CD4-positive, alpha-beta T cell treated with Interferon alpha-2 for 1 hour (primary cell): ENCODE results near the gene SP140L.
A peak's percentile ranks its signal among the peaks of the same experiment; 100 is the strongest.
"Not testable (repeated sequence)": the region's sequence is repeated elsewhere in the genome, so short reads cannot be mapped to it uniquely, and the experiment has no call there.

Experiments
- DNase-seq, 2 donors: peaks; one replicate each; pipeline ENCODE4 v3.0.0-alpha.2; 2020 to 2022

The SP140L gene

DNA sequence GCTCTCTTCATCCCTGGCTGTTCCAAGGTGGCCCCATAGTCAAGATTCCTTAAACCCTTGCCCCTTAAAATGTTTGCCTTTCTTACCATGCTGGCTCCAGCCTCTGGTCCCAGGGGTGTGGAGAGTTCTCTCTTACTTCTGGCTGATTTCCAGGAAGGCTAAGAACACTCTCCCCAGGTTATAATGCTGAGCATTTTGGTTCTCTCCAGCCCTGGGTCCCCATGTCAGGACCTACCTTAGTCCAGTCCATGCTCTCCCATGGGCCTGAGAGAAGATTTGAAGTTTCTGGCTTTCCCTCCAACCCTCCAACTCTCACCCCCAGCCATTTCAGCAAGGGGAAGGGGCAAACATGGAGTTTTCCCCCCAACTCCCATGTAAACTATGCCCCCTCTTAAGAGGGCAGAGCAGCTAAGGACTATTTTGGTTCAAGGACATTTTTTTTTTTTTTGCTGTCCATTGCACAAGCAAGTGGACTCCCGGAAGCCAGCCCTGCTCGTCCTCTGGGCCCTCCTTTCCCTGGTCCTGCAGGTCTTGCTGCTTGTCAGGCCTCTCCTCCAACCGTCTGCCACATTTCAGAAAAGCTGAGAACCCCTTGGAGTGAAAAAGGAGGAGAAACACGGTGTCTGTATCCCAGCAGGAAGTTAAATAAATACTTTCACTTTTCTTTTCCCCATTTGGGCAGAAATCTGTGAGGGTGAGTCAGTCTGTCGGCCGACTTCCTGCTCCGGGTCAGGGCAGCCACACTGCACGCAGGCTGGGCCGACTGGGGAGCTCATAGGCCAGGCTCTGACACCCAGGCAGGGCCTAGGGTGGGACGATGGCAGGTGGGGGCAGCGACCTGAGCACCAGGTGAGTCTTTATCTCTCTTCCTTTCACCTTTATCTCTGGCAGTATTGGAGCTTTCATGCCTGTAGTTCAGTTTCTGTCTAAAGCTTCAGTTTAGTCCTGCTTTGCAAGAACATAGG, at the start of gene SP140L:
Gene SP140L (plus strand): TSS at position 741 of the 965 bp plus-strand sequence. CDS start 77 bp downstream, at position 818.
- peak; percentile 83 to 88 for DNase-seq

DNA sequence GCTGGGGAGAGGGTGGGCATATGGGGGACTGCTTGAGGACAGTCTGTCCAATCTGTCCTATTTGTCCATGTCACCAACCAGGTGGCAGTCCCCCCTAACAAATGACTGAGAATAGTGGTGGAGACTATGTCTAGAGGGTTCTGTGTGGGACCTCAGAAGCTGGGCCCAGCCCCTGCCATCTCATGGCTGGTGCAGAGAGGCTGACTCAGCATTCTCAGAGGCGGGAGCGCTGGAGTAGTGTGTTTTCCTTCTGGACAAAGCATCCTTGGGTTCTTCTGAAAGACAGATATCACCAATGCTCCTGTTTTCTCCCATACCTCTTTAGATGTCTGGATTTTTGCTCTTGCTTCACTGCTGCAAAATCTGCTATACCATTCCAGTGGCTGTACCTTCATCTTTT, 44.1 kb upstream of the SP140L start:
- DNase-seq: no peak

DNA sequence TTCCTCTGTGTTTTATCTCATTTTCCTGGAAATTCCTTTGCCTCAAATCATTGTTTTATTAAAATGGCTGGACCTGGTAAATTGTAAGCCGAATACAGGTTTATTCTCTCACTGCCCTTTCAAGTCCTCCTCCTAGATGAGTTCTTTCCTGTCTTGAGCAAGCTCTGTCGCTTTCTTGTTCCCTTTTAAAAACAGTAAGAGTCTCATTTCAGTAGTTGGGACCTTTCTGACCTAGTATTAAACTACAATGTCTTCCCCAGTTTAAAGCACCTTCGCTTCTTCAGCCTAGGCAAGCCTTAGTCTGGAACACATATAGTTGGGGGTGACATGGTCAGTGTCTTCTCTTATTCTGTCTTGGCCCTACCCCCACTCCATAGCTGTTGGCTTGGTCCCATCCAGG, 40.9 kb upstream of the SP140L start:
- DNase-seq: no peak

DNA sequence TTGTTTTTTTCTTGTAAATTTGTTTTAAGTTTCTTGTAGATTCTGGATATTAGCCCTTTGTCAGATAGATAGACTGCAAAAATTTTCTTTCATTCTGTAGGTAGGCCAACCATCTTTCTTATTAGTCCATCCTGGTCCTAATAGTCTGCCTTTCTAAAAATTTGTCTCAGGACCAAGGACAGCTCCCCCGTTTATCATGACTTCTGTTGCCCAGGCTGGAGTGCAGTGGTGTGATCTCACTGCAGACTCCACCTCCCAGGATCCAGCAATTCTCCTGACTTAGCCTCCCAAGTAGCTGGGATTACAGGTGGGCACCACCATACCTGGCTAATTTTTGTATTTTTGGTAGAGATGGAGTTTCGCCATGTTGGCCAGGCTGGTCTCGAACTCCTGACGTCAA, 37.7 kb upstream of the SP140L start:
- DNase-seq: peak in 1 of 2 donors; percentile 24

DNA sequence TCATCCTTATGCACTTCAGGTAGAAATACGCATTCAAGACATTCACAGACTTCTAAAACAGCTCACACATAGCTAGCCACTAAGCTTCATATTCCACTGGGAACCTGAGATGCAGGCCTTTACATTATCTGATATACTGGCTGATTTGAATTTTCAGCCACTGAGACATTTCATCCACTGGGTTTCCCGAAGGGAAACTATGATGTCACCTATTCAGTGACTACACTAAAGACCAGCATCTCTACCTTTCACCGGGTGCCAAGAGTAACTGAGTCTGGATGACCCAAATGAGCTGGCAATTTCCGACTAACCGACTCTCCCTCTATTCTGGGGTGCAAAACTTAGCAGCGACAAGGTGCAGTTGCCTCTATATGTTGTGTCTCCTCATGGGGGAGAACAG, 31.8 kb upstream of the SP140L start:
- no peak for DNase-seq

DNA sequence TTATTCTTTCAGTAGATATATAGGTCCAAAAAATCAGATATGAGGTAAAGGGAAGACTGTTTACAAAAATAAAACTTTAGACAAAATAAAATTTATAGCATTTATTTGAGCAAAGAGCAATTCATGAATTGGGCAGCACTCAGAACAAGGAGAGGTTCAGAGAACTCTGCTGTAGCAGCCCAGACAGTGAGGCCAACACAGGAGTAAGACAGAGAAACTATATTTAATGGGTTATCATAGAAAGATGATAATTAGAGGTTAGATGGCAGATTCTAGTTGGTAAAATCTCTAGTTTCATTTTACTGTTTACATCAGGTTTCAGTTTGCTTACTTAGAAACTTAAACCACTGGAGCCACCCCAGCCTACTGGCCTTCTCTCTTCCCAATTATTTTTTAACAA, 30.1 kb upstream of the SP140L start:
- no peak for DNase-seq

DNA sequence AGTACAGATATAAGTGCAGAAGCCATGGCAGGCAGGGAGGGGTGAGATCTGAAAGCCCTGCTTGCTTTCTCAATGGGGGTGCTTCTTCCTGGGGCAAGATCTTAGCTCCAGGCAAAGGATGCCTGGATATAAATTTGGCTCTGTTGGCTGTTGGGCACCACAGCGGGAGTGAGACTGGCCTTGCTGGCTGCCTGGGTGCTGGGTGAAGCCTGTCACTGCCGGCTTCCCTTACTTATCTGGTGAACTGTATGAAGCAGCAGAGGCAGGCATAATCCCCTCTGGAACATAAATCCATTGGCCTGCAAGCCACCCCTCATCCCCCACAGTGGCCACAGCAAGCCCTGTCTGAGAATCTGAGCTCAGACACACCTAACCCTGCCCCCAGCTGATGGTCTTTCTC, 27.4 kb upstream of the SP140L start:
- DNase-seq: no peak

DNA sequence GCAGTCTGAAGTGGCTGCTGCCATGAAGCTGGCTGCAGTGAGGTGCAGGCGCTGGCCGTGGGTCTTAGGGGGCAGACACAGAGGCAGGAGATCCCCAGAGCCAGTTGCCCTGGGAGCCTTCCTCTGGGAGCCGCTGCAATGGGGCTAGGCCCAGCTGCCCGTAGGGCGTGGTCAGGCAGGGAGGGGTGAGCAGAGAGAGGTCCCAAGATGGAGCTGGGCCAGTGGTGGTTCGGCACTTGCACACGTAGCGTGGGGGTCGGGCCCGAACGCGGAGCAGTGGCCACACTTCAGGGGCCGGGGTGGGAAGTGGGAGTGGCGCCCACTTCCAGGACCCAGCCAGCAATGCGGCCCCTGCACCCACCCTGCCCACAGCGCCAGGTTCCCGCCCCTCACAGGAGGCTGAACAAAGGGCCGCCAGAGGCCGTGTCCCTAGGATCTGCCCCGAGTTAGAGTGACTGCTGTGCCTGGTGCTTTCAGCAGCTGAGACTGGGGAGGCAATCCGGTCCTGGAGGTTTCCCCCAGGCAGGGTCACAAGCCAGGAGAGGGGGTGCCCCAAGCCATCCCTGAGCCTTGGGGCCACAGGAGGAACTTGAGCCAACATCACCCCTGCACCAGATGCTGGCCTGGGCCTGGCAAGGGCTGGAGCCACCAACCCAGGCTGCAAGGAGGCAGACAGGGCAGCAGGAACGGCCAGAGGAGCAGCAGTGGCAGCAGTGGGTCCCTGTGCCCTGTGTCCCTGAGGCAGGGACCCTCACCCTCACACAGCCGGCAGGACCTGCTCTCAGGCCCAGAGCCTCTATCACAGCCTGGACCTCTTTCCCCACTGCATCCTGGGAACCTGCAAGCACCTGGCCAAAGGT, 21.3 kb upstream of the SP140L start:
- no peak for DNase-seq

DNA sequence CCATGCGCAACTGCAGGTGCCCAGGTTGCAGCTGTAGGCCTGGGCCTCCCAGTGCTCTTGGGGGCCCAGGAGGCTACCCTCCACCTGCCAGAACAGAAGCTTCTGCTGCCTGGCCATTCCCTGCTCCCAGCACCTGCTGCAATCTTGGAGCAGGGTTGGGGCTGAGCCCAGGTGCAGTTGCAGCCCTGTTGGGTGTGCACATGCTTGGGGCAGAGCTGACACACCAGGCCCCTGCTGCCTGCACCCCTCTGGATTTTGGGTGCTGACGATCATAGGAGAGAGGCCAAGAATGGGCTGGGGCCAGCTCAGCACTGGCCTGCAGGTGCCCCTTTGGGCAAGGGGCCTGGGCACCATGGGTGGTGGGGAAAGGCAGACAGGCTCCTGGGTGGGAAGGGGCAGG, 20.5 kb upstream of the SP140L start:
- DNase-seq: no peak

DNA sequence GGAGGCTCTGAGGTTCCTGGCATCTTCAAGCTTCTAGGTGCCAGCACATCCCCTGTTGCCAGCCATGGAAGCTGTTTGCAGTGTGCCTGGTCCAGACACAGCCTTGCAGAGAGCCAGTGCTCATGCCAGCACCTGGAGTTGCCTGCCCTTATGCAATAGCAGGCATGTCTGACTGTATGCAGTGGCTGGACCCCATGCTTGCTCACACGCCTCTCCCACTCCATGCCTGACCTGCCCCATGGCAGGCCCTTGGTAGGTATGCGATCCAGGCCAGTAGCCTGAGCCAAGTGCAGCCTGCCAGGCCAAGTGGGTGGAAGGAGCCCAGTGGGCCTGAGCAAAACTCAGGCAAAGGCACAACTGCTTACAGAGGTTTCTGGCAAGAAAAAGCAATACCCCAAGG, 19.5 kb upstream of the SP140L start:
- DNase-seq: no peak

DNA sequence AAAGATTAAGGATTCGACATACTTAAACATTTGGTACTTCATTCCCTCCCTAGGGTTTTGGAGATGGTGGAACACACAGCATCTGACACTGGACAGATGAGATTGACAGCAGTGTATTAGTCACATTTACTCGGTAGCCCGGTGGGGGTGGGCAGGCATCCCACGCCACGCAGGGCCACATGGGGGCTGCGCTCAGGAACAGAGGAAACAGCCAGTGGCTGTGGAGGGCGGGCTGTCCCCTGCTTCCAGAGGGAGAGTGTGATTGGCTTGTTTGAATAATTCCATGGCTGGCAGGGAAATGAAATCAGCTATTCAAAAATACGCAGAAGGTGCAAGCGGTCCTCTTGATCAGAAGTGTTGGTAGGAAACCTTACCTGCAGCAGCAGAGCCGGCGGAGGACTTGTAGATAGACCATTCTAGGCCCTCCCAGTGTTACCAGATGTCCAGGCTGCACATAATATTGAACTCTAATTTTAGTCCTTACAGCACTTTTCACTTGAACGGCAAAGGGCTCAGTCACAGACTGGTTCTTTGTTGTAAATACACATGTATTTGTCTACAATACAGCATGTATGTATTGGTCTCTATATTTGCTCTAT, 18.5 kb upstream of the SP140L start:
- DNase-seq: no peak

DNA sequence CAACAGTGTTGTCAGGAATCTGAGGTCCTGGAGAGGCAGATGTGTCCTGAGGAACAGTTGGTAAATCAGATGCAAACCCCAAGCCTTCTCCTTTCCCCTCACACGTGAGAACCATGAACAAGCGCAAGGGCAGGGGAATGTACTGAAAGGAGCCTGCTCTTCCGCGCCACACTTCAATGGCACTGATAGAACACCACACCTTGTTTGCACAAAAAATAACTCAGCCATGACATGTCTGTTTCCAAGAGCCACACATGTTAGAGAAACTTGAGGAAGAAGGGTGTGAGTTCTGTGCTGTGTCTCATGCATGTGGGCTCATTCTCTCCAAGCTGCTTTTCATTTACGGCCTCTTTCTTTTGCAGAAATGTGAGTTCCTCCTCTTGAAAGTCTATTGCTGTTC, 16.2 kb upstream of the SP140L start:
- not testable (repeated sequence) for DNase-seq

DNA sequence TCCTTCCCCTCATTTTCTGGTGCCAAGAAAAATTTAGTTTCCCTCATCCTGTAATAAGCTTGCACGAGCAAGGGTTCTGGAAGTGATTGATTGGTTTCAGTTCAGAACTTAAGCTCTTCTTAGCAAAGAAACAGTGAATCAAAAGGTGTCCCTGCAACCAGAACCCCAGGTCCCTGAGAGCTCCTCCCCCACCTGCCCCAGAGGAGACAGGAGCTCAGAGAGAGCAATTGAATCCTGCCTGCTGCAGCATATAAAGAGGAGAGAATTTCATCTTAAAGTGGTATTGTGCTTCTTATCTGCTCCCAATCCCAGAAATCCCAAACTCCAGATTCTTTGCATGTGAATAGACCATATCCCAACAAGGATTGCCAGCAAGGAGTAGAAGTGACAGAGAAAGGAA, 15.4 kb upstream of the SP140L start:
- not testable (repeated sequence) for DNase-seq

DNA sequence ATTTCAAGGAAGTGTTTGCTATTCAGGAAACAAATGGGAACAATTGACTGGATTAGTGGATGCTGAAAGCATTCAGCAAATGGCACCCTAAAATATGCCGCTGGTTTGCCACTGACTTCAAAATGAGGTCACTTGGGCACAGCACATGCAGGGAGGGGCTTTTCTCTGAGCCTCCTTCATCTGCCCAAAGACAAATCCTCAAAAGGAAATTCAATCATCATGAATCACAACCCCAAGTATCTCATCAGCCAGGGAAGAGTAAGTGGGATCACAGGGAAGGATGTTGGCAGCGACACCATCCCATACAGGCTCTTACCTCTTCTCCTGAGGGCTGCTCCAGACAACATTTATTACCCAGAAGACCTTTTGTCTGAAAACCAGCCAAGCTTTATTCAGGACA, 14.4 kb upstream of the SP140L start:
- no peak for DNase-seq

DNA sequence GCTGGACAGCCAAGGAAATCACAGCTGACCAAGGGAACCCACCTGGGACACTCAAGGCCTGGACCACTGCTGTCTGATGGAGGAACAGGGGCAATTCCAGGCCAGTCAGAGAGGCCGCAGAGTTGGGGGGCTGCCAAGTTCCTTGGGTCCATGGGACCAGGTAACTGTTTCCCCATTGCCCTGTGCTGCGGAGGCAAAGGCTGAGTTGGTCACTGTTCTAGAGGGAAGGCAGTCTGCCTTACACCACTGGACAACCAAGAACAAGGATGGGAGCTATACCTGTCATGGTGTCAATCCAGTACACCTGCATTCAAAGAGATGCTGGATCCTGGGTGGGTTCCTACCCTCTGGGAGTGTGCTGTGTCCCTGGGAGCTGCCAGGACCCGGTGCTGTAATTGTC, 9.6 kb upstream of the SP140L start:
- no peak for DNase-seq

DNA sequence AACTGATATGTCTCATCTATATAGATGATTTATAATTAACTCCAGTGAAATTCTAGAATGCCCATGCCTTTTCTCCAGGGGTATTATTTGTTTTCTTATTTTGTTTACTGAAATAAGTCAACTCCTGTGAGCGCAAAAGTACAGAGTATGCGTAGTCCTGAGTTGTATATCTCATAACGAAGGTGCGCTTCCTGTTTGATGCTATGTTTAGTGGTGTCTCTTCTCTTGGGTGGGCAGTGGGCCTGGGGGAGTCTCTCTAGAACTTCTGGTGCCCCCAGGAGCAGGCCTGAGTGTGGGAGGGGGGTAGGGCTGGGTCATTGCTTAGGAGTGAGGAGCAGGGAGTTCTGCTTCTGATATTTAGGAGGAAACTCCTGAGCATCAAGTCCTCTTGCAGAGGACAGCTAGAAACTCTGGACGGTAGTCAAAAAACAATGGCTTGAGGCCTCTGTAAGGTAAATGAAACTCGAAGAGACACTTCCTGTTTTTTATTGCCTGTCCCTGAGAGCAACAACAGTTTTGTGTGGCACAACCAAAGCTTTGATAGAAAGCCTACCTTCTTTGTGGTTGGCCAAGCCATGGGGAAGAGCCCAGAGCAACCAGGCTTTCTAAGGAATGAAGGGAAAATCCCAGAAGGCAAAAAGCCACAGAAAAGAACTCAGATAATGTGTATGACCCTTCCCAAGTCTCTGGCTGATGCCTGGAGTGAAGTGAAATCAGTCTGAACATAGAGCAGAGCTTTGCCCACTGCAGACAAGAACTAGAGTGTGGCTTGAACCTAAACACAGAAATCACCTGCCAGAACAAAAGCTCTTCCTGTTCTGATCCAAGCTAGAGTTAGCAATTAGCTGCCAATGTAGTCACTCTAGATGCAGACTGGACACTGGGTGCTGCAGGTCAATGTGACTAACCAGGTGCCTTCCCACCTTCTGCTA, 8.5 kb upstream of the SP140L start:
- peak in 1 of 2 donors; percentile 36 for DNase-seq

DNA sequence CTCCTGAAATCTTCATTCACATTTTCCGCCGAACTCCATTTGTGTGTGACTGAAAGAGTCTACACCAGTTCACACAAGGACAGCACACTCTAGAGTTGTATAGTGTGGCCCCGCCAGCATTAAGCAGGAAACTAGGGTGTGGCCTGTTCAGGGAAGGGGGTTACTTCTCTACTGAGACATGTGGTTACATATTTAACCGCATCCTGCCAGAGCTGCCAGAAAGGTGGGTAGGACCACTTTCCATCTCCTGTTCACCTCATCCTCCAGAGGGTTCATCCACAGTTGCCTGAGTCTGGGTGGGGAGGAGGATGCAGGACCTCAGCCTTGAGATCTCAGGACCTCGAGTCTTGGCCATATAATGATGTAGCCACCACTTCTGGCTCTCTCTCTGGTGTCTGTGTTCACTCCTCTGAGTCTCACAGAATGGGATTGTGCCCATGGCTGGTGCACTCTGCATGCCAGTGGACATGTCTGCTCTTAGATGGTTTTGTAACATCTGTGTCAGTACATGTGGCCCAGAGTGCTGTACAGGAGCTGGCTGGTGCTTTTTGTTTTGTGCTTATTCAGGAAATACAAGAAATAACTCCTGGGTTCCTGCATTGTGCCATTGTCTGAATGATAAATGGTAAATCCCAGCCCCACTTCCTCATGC, 7.7 kb upstream of the SP140L start:
- DNase-seq: peak; percentile 78 to 89

DNA sequence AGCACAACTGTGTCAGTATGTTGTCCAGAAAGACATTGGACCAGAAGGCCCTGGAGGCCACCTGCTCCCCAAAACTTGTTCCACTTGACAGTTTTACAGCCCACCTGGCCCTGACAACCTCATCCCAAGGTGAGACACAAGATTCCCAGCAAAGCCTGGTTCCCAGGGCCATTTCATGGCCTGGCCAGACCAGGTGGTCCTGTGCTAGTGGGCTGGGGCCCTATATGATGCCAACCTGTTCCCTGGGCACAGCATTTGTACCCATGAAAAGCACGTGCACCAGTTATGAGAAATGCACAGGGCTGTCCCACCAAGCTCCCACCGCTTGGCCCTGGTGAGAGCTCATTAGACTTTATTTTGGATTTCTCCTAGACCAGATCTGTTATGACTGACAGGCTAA, 6.0 kb upstream of the SP140L start:
- DNase-seq: no peak

DNA sequence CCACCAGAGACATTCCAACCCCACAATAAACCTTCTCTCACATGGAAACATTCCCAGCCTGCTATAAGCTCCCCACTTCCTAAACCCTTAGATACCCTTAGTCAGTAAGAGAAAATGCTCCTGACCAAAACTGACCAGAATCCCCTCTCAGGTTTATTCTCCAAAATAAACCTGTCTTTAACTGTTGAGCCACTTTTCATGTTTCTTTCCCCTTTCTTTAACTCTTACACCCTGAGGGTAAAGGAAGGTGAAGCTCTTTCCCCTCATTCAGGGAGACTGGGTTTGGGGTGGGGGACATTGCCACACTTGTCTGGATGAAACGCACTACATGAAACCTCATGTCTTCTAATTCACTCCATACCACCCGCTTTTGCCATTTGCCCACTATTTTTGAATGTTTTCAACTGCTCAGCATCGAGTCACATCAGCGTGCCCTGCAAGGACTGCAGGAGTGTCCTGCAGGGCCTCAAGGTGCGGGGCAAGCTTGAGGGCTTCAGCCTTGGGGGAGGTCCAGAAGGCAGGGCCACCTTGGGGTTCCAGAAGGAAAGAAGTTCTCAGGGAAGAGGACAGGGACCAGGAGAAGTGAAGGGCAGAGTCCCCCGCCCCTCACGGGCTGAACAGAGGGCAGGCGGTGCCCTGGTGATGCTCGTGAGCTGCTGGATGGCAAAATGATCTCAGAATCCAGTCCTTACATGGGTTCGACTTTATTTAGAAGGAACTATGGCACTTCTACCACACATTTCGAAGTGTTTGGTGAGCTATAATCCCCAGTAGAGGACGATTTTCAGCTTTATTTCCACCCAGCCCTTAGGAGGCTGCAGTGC, 4.2 kb upstream of the SP140L start:
- no peak for DNase-seq

DNA sequence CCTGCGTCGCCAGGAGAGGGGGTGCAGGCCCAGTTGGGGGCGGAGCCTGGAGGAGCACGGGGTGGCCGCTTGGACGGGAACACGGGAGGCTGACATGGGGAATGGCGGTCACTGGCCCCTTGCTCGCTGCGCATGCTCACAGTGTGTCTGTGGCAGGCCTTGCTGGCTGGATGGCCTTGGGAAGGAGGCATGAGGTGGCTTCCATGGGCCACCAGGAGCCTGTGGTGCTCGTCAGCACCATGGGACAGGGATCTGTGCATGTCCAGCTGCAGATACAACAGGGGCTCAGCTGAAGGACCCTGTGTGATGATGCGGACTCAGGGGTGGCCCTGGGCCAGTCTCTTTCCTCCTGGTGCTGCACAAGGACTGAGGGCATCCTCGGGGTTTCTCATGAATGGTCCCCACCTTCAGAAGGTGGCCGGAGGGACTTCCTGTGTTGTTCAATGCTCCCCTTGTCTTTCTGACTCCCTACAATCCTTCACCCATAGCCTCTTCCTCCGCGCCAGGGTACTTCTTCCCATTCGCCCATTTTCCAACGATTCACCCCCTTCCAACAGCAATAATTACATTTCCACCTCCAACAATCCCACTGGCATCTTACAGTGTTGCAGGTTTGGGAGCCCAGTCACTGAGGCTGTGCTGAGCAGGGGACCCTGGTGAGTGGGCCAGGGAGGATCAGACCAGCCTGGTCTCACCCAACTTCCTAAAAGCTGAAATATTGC, 3.4 kb upstream of the SP140L start:
- no peak for DNase-seq
